Activated naive CD4-positive, alpha-beta T cell treated with anti-CD3 and anti-CD28 coated beads, Interleukin-2, amount 50 U/mL, for 16 hours (primary cell): ENCODE measurements around the gene SLC36A1.
"Not testable (repeated sequence)": the region's sequence is repeated elsewhere in the genome, so short reads cannot be mapped to it uniquely, and the experiment has no call there.

Source experiments
- DNase-seq: peaks from one replicate; pipeline ENCODE4 v3.0.0-alpha.2; 2020

SLC36A1 gene

GRCh38 chr5:151447174-151448037 is at the start of gene SLC36A1:
Gene SLC36A1 (plus strand): TSS chr5:151447603. CDS start chr5:151458793, 11,190 bp downstream.
- peak; percentile 96 for DNase-seq

GRCh38 chr5:151405334-151406160 is 41.9 kb upstream of the SLC36A1 start:
- no peak for DNase-seq

GRCh38 chr5:151406322-151406947 is 41.0 kb upstream of the SLC36A1 start:
- DNase-seq: no peak

- no peak for DNase-seq
These were observed 38.7 kb upstream of the SLC36A1 start for GRCh38 chr5:151408591-151409230.

DNA sequence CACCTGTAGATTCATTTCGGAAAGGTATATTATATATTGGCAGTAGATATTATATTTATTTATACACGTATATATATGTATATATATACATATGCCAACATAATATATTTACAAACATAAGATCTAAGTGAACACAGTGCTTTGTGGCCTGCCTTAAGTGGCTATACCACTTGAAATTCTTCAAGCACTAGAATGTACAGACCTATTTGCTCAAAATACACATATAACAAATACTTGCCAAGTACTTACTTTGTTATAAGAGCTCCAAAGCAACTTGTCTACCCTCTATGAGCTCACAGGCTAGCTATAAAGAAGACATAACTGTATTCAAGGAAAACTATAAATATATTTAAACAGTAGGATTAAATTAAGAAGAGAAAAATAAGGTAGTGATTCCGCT is 33.6 kb upstream of the SLC36A1 start:
- no peak for DNase-seq

- DNase-seq: no peak
These were observed 32.9 kb upstream of the SLC36A1 start for GRCh38 chr5:151414536-151414935.

DNA sequence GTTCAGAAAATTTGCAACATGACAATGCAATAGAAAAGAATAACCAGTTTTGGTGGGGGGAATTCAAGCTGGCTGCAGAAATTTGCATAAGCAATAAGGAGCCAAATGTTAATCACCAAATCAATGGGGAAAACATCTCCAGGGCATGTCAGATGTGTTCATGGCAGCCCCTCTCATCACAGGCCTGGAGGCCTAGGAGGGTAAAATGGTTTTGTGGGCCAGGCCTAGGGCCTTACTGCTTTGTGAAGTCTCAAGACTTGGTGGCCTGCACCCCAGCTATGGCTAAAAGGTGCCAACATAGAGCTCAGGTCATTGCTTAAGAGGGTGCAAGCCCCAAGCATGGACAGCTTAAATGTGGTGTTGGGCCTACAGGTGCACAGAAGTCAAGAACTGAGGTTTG is 29.7 kb upstream of the SLC36A1 start:
- DNase-seq: no peak

- no peak for DNase-seq
These were observed 27.3 kb upstream of the SLC36A1 start for GRCh38 chr5:151420127-151420526.

DNA sequence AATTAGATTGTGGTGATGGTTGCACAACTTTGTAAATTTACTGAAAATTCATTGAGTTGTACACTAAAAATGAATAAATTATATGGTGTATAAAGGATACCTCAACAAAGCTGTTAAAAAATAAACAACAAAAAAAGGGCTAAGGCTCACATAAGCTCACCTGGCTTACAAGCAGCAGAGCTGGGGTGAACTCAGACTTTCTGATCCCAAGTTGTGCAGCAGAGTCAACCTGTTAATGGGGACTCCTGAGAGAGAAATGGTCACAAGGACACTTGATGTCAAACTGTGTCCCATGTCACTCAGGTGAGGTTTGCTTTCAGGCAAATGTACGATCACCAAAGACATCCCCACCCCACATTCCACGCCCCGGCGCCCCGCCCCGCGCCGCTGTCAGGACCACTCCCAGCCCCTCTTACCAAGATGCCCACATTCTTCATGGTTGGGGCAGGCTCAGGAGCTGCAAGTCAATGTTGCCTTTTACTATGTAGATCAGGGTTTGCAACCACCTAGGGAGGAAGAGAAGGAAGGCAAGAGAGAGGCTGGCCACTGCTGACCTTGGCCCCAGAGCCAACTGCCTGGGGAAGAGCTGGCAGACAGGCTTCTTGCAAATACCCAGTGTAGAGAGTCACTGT is 22.4 kb upstream of the SLC36A1 start:
- no peak for DNase-seq

- not testable (repeated sequence) for DNase-seq
These were observed 21.1 kb upstream of the SLC36A1 start for GRCh38 chr5:151426347-151426746.

DNA sequence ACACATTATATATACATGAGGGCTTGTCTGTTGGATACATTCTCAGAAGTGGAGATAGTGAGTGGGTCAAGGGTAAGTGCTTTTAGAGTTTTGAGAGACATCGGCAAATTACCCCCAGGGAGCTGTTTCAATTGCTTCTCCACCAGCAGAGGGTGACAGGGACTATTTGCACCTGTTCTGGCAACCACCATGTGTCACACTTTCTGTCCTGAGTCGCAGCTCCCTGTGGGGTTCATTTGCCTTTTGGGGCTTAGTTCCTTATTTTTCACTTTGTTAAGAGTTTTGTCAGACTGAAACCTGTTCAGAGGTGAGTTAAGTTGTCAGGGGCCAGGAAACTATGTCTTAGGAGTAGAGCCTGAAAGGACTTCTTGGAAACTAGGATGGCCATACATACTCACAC is 20.1 kb upstream of the SLC36A1 start:
- no peak for DNase-seq

DNA sequence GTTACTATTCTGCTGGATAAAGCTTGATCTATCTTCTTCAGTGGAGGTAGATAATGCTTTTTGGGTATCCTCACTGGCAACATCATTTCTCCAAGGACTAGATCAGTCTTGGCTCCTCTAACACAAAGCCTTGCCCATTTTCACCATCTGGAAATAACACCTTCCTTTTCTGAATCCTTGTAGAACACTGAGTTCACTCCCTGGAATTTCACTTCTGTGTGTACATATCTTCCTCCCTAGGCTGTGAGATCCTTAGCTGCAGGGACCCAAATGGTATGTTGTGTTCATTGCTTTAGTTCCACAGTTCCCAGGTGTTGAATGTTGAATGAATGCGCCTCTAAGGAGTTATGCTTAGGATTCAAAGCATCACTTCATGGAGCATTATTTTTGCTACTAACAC is 16.7 kb upstream of the SLC36A1 start:
- no peak for DNase-seq

- no peak for DNase-seq
These were observed 15.7 kb upstream of the SLC36A1 start for GRCh38 chr5:151431666-151432065.

DNA sequence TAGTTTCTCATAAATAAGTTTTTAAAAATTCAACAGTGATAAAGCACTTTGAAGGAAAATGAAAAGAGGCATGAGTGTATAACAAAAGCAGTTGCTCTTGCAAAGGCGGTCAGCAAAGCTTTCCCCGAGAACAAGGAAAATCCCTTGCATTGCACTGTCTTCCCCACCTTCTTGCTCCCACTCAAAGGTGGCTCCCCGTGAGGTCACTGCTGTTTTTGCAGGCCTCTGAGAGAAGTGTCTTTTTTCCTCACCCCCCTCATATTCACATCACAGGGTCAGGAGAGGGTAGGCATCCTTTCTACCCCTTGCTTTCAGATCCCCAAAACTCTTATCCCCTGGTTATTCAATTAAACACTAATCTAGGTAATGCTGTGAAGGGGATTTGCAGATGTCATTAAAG is 15.2 kb upstream of the SLC36A1 start:
- no peak for DNase-seq

DNA sequence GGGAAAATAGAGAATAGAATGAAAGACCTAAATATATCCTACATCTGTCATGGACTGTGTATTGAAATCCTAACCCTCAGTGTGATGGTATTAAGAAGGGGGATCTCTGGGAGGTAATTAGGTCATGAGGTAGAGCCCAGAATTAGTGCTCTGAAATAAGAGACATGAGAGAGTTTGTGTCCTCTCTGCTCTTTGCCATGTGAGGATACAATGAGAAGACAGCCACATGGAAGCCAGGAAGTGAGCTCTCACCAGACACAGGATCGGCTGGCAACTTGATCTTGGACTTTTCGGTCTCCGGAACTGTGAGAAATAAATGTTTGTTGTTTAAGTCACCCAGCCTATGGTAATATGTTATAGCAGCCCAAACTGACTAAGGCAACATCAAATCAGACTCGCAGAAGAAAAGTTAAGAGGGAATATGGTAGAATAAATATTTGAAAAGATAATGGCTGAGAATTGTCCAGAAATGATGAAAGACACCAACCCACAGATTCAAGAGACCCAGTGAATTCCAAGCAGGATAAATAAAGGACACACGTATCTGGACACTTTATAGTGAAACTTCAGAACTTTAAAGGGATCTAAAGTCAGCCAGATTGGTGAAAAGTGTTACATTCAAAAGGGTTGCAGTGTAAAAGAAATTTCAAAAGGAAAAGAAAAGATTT is 12.7 kb upstream of the SLC36A1 start:
- no peak for DNase-seq

GRCh38 chr5:151448038-151448985 is 909 bp downstream of the SLC36A1 start:
- peak; percentile 15 for DNase-seq

GRCh38 chr5:151449297-151449696 is 1.9 kb downstream of the SLC36A1 start:
- no peak for DNase-seq

- no peak for DNase-seq
These were observed 2.4 kb downstream of the SLC36A1 start for GRCh38 chr5:151449839-151450238.

- DNase-seq: no peak
These were observed 3.2 kb downstream of the SLC36A1 start for GRCh38 chr5:151450605-151451004.

DNA sequence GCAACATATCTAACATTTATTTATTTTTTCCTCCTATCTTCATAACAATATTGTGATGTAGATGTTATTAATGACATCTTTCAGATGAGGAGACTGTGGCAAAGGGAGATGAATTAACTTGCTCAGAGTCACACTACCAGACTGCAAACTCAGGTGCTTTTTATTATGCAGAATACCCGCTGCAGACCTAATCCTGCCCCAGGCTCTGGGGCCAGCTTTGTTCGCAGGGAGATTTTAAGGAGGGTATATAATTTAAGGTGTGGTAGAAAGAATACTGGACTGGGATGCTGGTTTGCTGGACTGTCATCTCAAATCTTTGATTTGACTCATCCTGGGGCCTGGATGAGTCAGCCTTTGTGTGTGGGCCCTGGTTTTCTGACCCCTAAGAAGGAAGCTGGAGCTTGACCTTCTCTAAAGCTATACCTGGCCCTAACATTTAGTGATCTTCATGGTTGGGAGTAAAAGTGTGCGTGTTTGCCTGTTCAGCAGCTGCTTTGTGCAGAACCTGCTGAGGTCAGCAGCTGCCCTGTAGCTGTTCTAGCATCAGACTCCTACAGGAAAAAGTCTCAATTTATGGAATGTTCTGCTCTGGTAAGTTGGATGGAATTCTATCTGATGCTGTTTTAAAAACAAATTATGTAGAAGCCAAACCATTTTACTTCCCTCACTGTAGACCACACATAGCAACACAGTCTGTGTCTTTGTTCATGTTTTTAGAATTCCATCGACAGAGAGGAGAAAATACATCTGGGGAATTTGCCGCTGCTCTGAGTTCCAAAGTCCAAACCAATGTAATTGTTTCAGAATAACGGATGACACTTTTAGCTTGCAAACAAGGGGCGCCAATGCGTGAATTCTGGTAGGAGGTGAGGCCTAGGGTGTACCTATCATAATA is 4.5 kb downstream of the SLC36A1 start:
- DNase-seq: no peak
